IPS-18c (cell line): ENCODE measurements around the gene KCNK18.
"Not testable (repeated sequence)": the region's sequence is repeated elsewhere in the genome, so short reads cannot be mapped to it uniquely, and the experiment has no call there.

Source experiments
- H3K4me3 ChIP-seq: 2 replicates; pipeline ENCODE4 v1.7.0; 2013; ENCODE audit warnings: low read depth, mild to moderate bottlenecking, low read length, moderate library complexity; ENCODE audit not compliant: insufficient read depth
- H3K9me3 ChIP-seq: one replicate; pipeline ENCODE4 v1.6.1; 2013; ENCODE audit warnings: mild to moderate bottlenecking, low read length, moderate library complexity; ENCODE audit not compliant: control insufficient read depth, insufficient read depth

The KCNK18 gene

GRCh38 chr10:117212176-117212575, 14.9 kb downstream of the KCNK18 start:
- Histone ChIP-seq H3K4me3 (no peak overlapping the region), H3K9me3 (peaks cover 6% of the 10 kb centered on the region)

GRCh38 chr10:117214401-117214800, 17.1 kb downstream of the KCNK18 start:
- H3K9me3 ChIP-seq, result peaks cover 8% of the 10 kb centered on the region
- no peak overlapping the region for H3K4me3 ChIP-seq

- H3K9me3 ChIP-seq, result peaks cover 8% of the 10 kb centered on the region
- H3K4me3 ChIP-seq, result no peak overlapping the region
Observed at GRCh38 chr10:117215079-117215478, 17.8 kb downstream of the KCNK18 start.

GRCh38 chr10:117216028-117216427, 18.7 kb downstream of the KCNK18 start:
- 0 out of 2 replicates have a peak overlapping the region, but pooled peaks have one; percentile 71 for H3K4me3 ChIP-seq
- peaks cover 8% of the 10 kb centered on the region for H3K9me3 ChIP-seq

GRCh38 chr10:117216611-117217195, 19.4 kb downstream of the KCNK18 start:
- Histone ChIP-seq H3K9me3 (peaks cover 8% of the 10 kb centered on the region), H3K4me3 (peak overlapping the region; percentile 71)

- peaks cover 8% of the 10 kb centered on the region for H3K9me3 ChIP-seq
- peak overlapping the region; percentile 71 for H3K4me3 ChIP-seq
Observed at GRCh38 chr10:117217196-117217761, 20.0 kb downstream of the KCNK18 start.

- no peak overlapping the region for H3K4me3 ChIP-seq
- H3K9me3 ChIP-seq, result peaks cover 8% of the 10 kb centered on the region
Observed at GRCh38 chr10:117218654-117219053, 21.4 kb downstream of the KCNK18 start.

GRCh38 chr10:117221156-117221711, 23.9 kb downstream of the KCNK18 start:
- Histone ChIP-seq H3K4me3 (no peak overlapping the region), H3K9me3 (peaks cover 3% of the 10 kb centered on the region)

- H3K9me3 ChIP-seq, result peaks cover 3% of the 10 kb centered on the region
Observed at GRCh38 chr10:117222552-117222951, 25.3 kb downstream of the KCNK18 start.

GRCh38 chr10:117222976-117223692, 25.8 kb downstream of the KCNK18 start:
- Histone ChIP-seq H3K9me3 (no peaks in the 10 kb centered on the region), H3K4me3 (no peak overlapping the region)

More at GRCh38 chr10:117222552-117222951, 25.3 kb downstream of the KCNK18 start:
- no peak overlapping the region for H3K4me3 ChIP-seq

- H3K4me3 ChIP-seq, result no peak overlapping the region
- H3K9me3 ChIP-seq, result no peaks in the 10 kb centered on the region
Observed at GRCh38 chr10:117223693-117224430, 26.6 kb downstream of the KCNK18 start.

- no peaks in the 10 kb centered on the region for H3K9me3 ChIP-seq
- no peak overlapping the region for H3K4me3 ChIP-seq
Observed at GRCh38 chr10:117224881-117225280, 27.6 kb downstream of the KCNK18 start.

GRCh38 chr10:117226813-117227451, 29.6 kb downstream of the KCNK18 start:
- no peak overlapping the region for H3K4me3 ChIP-seq
- H3K9me3 ChIP-seq, result peaks cover 2% of the 10 kb centered on the region

GRCh38 chr10:117228210-117228609, 30.9 kb downstream of the KCNK18 start:
- Histone ChIP-seq H3K4me3 (no peak overlapping the region), H3K9me3 (peaks cover 2% of the 10 kb centered on the region)

GRCh38 chr10:117230107-117230506, 32.8 kb downstream of the KCNK18 start:
- H3K9me3 ChIP-seq, H3K4me3 ChIP-seq: not testable (repeated sequence)

- Histone ChIP-seq H3K4me3 (no peak overlapping the region), H3K9me3 (no peaks in the 10 kb centered on the region)
Observed at GRCh38 chr10:117237401-117237991, 40.2 kb downstream of the KCNK18 start.

GRCh38 chr10:117239051-117239450, 41.8 kb downstream of the KCNK18 start:
- Histone ChIP-seq H3K4me3 (no peak overlapping the region), H3K9me3 (no peaks in the 10 kb centered on the region)
